H1 (cell line): ENCODE measurements around the gene FGF14. TPM values are rescaled to one million over a fixed set of nuclear protein-coding genes. Genes with fewer than 3 reads are reported as not detected.

Experiments used
- CHD2 ChIP-seq: IDR thresholded peaks from 2 replicates; pipeline ENCODE4 v1.6.1; 2012; ENCODE audit warnings: low read length, improper control_type of control experiment
- CREB1 ChIP-seq: IDR thresholded peaks from 2 replicates; pipeline ENCODE4 v1.6.1; 2012; ENCODE audit warnings: inconsistent platforms
- CTBP2 ChIP-seq: IDR thresholded peaks from 2 replicates; pipeline ENCODE4 v1.7.0; 2011; ENCODE audit warnings: borderline replicate concordance, mild to moderate bottlenecking, moderate library complexity, mixed read lengths, low read length; ENCODE audit not compliant: insufficient read depth, insufficient read length
- SIX5 ChIP-seq: IDR thresholded peaks from 2 replicates; pipeline ENCODE4 v1.6.1; 2011; ENCODE audit warnings: mild to moderate bottlenecking, low read depth, low read length
- SRF ChIP-seq: IDR thresholded peaks from 2 replicates; pipeline ENCODE4 v1.6.1; 2011; ENCODE audit warnings: mild to moderate bottlenecking, low read depth, low read length, moderate library complexity
- polyA plus RNA-seq, 7 experiments: library from polyadenylated mRNA; depleted of rRNA in 3 of 7; stranded (reverse) in 5 of 7; unstranded in 2 of 7; fragments of >200 nt in 5 of 7; fragments of 200-250 nt in 2 of 7; gene quantifications; 1 replicate in 5 of 7; 2 replicates in 1 of 7; 4 replicates in 1 of 7; pipeline versions ENCODE4 v1.2.1 to v1.2.3, GENCODE V29; 2011 to 2013; ENCODE audit warnings: missing spikeins in 2 of 7, mixed read lengths in 2 of 7
- total RNA-seq: library from RNA; stranded (reverse); fragmentation: NEBNext Ultra II Directional; extraction: Animal tissue kit (Norgen Biotek cat#: 25700); gene quantifications from 2 replicates; pipeline ENCODE4 v1.2.1, GENCODE V29; 2021
- TF ChIP-seq, protein P1 (sequence below): fragments of 300-600 bp; sonication (generic); IDR thresholded peaks from 2 replicates; pipeline ENCODE4 v1.7.1; 2012; ENCODE audit warnings: low read length, moderate library complexity, mild to moderate bottlenecking, inconsistent platforms; ENCODE audit not compliant: insufficient replicate concordance

The FGF14 gene
- total and polyA plus RNA-seq, 2 of the 8 experiments (the other 6 are each of a cell fraction or from before 2014, with no cell fraction given) = 0.05 to 0.58 TPM

DNA sequence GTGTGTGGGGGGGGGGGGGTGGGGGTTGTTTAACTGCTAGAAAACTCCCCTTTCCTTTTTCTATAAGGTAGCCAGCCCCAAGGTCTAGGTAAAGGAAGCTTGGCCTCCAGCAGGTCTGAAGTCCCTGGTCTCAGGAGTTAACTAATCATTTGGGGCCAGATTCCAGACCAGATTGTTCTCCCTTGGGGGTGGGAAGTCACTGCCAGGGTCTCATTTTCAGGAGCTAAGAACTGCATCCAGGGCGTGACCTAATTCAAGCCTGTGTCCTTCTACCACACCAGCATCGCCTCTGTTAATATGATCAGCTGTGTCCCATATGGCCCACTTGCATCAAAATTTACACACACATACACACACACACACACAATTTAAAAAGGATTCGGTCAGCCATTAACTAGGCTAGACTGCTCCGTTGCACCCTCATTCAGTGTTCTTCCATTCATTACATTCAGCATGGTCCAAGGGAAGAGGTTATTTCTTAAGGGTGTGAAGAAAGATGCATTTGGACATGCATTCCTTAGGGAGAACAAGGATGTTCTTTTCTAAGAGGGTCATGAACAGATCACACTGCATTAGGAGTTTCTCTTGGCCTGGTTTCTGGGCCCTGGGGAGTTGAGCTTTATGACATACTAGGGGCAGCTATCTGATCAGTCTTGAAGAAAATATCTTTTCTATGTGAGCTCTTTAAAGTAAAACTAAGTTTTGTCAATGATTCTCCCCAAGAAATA lies 91.0 kb downstream of the FGF14 start (continued):
- TF ChIP-seq, protein P1, sequence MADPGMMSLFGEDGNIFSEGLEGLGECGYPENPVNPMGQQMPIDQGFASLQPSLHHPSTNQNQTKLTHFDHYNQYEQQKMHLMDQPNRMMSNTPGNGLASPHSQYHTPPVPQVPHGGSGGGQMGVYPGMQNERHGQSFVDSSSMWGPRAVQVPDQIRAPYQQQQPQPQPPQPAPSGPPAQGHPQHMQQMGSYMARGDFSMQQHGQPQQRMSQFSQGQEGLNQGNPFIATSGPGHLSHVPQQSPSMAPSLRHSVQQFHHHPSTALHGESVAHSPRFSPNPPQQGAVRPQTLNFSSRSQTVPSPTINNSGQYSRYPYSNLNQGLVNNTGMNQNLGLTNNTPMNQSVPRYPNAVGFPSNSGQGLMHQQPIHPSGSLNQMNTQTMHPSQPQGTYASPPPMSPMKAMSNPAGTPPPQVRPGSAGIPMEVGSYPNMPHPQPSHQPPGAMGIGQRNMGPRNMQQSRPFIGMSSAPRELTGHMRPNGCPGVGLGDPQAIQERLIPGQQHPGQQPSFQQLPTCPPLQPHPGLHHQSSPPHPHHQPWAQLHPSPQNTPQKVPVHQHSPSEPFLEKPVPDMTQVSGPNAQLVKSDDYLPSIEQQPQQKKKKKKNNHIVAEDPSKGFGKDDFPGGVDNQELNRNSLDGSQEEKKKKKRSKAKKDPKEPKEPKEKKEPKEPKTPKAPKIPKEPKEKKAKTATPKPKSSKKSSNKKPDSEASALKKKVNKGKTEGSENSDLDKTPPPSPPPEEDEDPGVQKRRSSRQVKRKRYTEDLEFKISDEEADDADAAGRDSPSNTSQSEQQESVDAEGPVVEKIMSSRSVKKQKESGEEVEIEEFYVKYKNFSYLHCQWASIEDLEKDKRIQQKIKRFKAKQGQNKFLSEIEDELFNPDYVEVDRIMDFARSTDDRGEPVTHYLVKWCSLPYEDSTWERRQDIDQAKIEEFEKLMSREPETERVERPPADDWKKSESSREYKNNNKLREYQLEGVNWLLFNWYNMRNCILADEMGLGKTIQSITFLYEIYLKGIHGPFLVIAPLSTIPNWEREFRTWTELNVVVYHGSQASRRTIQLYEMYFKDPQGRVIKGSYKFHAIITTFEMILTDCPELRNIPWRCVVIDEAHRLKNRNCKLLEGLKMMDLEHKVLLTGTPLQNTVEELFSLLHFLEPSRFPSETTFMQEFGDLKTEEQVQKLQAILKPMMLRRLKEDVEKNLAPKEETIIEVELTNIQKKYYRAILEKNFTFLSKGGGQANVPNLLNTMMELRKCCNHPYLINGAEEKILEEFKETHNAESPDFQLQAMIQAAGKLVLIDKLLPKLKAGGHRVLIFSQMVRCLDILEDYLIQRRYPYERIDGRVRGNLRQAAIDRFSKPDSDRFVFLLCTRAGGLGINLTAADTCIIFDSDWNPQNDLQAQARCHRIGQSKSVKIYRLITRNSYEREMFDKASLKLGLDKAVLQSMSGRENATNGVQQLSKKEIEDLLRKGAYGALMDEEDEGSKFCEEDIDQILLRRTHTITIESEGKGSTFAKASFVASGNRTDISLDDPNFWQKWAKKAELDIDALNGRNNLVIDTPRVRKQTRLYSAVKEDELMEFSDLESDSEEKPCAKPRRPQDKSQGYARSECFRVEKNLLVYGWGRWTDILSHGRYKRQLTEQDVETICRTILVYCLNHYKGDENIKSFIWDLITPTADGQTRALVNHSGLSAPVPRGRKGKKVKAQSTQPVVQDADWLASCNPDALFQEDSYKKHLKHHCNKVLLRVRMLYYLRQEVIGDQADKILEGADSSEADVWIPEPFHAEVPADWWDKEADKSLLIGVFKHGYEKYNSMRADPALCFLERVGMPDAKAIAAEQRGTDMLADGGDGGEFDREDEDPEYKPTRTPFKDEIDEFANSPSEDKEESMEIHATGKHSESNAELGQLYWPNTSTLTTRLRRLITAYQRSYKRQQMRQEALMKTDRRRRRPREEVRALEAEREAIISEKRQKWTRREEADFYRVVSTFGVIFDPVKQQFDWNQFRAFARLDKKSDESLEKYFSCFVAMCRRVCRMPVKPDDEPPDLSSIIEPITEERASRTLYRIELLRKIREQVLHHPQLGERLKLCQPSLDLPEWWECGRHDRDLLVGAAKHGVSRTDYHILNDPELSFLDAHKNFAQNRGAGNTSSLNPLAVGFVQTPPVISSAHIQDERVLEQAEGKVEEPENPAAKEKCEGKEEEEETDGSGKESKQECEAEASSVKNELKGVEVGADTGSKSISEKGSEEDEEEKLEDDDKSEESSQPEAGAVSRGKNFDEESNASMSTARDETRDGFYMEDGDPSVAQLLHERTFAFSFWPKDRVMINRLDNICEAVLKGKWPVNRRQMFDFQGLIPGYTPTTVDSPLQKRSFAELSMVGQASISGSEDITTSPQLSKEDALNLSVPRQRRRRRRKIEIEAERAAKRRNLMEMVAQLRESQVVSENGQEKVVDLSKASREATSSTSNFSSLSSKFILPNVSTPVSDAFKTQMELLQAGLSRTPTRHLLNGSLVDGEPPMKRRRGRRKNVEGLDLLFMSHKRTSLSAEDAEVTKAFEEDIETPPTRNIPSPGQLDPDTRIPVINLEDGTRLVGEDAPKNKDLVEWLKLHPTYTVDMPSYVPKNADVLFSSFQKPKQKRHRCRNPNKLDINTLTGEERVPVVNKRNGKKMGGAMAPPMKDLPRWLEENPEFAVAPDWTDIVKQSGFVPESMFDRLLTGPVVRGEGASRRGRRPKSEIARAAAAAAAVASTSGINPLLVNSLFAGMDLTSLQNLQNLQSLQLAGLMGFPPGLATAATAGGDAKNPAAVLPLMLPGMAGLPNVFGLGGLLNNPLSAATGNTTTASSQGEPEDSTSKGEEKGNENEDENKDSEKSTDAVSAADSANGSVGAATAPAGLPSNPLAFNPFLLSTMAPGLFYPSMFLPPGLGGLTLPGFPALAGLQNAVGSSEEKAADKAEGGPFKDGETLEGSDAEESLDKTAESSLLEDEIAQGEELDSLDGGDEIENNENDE = no peak
- TF ChIP-seq CREB1 (no peak), CHD2 (no peak), CTBP2 (no peak), SRF (no peak), SIX5 (no peak)
